ENCODE measurements around the gene RASL11B. TPM values are rescaled to one million over a fixed set of nuclear protein-coding genes. Genes with fewer than 3 reads are reported as not detected.

The RASL11B gene
- total and polyA plus RNA-seq, 10 of the 15 experiments (the other 5 are each of a cell fraction or from before 2014, with no cell fraction given): 0.06 to 0.45 (median 0.08) TPM; not detected in 5

DNA sequence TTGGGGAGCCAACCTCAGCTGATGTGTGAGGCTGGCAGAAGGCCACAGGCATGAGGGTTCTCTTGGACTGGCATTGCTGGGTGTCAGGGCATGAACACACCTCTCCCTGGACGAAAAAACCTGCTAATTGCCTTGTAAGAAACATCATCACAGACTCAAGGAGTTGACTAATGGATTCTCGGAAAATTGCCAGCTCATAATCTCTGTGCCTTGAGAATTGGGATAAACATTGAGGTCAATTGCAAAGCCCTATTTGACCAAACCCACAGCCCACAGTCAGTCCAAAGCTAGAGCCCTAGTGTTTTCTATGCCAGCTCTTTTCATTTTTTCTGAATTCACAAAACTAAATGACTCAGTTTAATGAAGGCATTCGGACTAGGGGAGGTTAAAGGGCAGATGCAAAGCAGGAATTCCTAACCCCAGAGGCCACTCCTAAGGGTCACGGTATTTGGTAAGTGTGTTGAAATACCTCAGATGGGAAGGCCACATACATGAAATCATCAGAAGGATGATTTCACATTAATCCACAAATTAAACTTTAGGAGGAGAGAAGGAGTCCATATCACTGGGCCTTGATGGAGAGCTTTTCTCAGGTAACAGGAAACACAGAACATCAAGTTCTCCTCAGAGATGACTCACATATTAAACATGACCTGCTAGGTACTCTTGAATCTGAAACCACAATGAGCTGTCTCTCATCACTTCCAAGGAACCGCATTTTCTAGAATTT is 39.0 kb upstream of the RASL11B start (continued):
- TF ChIP-seq, protein P1, sequence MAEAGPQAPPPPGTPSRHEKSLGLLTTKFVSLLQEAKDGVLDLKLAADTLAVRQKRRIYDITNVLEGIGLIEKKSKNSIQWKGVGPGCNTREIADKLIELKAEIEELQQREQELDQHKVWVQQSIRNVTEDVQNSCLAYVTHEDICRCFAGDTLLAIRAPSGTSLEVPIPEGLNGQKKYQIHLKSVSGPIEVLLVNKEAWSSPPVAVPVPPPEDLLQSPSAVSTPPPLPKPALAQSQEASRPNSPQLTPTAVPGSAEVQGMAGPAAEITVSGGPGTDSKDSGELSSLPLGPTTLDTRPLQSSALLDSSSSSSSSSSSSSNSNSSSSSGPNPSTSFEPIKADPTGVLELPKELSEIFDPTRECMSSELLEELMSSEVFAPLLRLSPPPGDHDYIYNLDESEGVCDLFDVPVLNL (IDR thresholded peaks at IDR 0.05; ENCODE audit: low read depth, low read length): no peak
- no peak for TF ChIP-seq JUNB (IDR thresholded peaks at IDR 0.05)

GRCh38 chr4:52823702-52824092 is 38.4 kb upstream of the RASL11B start:
- Histone ChIP-seq H3K27ac (ENCODE audit: control insufficient read depth, insufficient read depth) (no peak overlapping the region), H3K9ac (ENCODE audit: control insufficient read depth, insufficient read depth, low read length) (no peak overlapping the region), H4K20me1 (ENCODE audit: control insufficient read depth, insufficient read depth) (no peaks in the 10 kb centered on the region), H3K4me3 (no peak overlapping the region), H3K36me3 (ENCODE audit: control insufficient read depth in 2 of 2, insufficient read depth in 2 of 2, low read length in 1 of 2) (no peaks in the 10 kb centered on the region), H2AFZ (ENCODE audit: control insufficient read depth, low read depth, low read length) (no peak overlapping the region), H3K4me2 (ENCODE audit: control insufficient read depth, insufficient read depth) (no peak overlapping the region), H3K79me2 (ENCODE audit: control insufficient read depth, insufficient read depth, low read length) (no peaks in the 10 kb centered on the region), H3K4me1 (ENCODE audit: control insufficient read depth, insufficient read depth, low read length) (no peaks in the 10 kb centered on the region), H3K9me3 (replicated peaks; ENCODE audit: control insufficient read depth, insufficient read depth, low read length) (no peaks in the 10 kb centered on the region), H3K27me3 (replicated peaks in 1 of 2; ENCODE audit: control insufficient read depth in 2 of 2, insufficient read depth in 2 of 2, low read length in 1 of 2) (no peaks in the 10 kb centered on the region)
- in situ Hi-C loops (cut with MboI): no loop called here
- no peak for DNase-seq (ENCODE audit: low read depth, low spot score)
- intact Hi-C loops (cut with micrococcal nuclease; ENCODE audit: unreplicated experiment): no loop called here
- ChIA-PET CTCF (no interaction called here), POLR2A (no interaction called here), RAD21 (ENCODE audit: unreplicated experiment) (no interaction called here), SMC1A (ENCODE audit: uncharacterized antibody, unreplicated experiment) (no interaction called here)
- TF ChIP-seq NFXL1 (IDR thresholded peaks at IDR 0.05; ENCODE audit: borderline replicate concordance) (no peak), ZNF274 (IDR thresholded peaks at IDR 0.05; ENCODE audit: insufficient read depth, insufficient read length) (no peak), BCLAF1 (IDR thresholded peaks at IDR 0.05) (no peak), TBL1XR1 (IDR thresholded peaks at IDR 0.05; ENCODE audit: low read depth, low read length) (no peak), BRCA1 (IDR thresholded peaks at IDR 0.05; ENCODE audit: low read depth, low read length) (no peak), MEF2A (IDR thresholded peaks at IDR 0.05; ENCODE audit: insufficient read depth, low read depth, low read length) (no peak)
- BruUV-seq (replicated peaks): no TSS peak
- WGBS (ENCODE audit: insufficient coverage, insufficient replicate concordance, low lambda C conversion rate, missing lambda C conversion rate): 0% methylated on average over 1 of the region's 1 CpG
- FAIRE-seq: no peak
- ATAC-seq: no peak
